ENCODE results near the gene OGFR. TPM values are rescaled to one million over a fixed set of nuclear protein-coding genes. Genes with fewer than 3 reads are reported as not detected.
A peak's percentile ranks its signal among the peaks of the same experiment; 100 is the strongest.

Gene OGFR
- total and polyA plus RNA-seq, 2 donors (not counting 1 experiment from before 2014, with no cell fraction given) = 71.7 to 102 TPM

- H3K36me3 ChIP-seq (replicated peaks in 1 of 2; ENCODE audit: control extremely low read depth in 1 of 2, control insufficient read depth in 1 of 2, extremely low read depth in 1 of 2, insufficient read depth in 2 of 2, low read length in 1 of 2) = peaks cover 0 to 22% of the 10 kb centered on the region in 2 experiments
- WGBS (ENCODE audit: insufficient coverage) = 5% methylated on average over 53 of the region's 57 CpGs
- peaks cover 0 to 24% (median 0%) of the 10 kb centered on the region in 3 donors for H3K9me3 ChIP-seq (ENCODE audit: control extremely low read depth in 1 of 3, control insufficient read depth in 2 of 3, insufficient read depth in 1 of 3, low read length in 2 of 3)
- CTCF ChIA-PET = interaction anchor here (0.6 kb wide), 1 partner anchor 8 kb away, joined by 3 read pairs; no protein-coding TSS in a partner anchor
- DNase-seq = peak; percentile 48
- Mint-ChIP-seq H3K27me3 (peaks cover 17% of the 10 kb centered on the region), H3K4me3 (peak overlapping the region; percentile 81), H3K9me3 (ENCODE audit: insufficient read depth) (no peaks in the 10 kb centered on the region), H3K4me1 (peaks cover 14% of the 10 kb centered on the region), H3K27ac (peak overlapping the region; percentile 61)
- ATAC-seq (ENCODE audit: low read depth) = peak; percentile 13
- no peaks in the 10 kb centered on the region for H3K79me2 ChIP-seq (ENCODE audit: control insufficient read depth, insufficient read depth, low read length)
- peaks cover 12 to 13% of the 10 kb centered on the region in 2 donors for H3K4me1 ChIP-seq (ENCODE audit: control insufficient read depth in 2 of 2, insufficient read depth in 2 of 2, low read length in 2 of 2)
- intact Hi-C loops (cut with micrococcal nuclease) = no loop called here
- peak overlapping the region in 3 of 5 experiments; percentile 20 to 47 (median 28) for H3K4me3 ChIP-seq (ENCODE audit: control extremely low read depth in 1 of 5, extremely low read depth in 1 of 5, insufficient read depth in 1 of 5, low read depth in 2 of 5, low read length in 4 of 5)
- H3K27ac ChIP-seq (ENCODE audit: low read length in 2 of 2) = no peak overlapping the region
- TF ChIP-seq CTCF (IDR thresholded peaks at IDR 0.05) (no peak), EZH2 (IDR thresholded peaks at IDR 0.05; ENCODE audit: borderline replicate concordance, insufficient read depth, low read depth, low read length, poor library complexity, severe bottlenecking) (peak; percentile 51)
- H4K20me1 ChIP-seq (ENCODE audit: control insufficient read depth, insufficient read depth, low read length, poor library complexity, severe bottlenecking) = peaks cover 47% of the 10 kb centered on the region
- peak overlapping the region; percentile 32 for H3K9ac ChIP-seq (ENCODE audit: low read length)
- POLR2A ChIA-PET = interaction anchor here (1.7 kb wide), 1 partner anchor 8 kb away, joined by 4 read pairs; no protein-coding TSS in a partner anchor
- peak overlapping the region; percentile 73 for H3K4me2 ChIP-seq (replicated peaks; ENCODE audit: low read depth, low read length, poor library complexity, severe bottlenecking)
- peak overlapping the region; percentile 51 for H2AFZ ChIP-seq (ENCODE audit: insufficient read depth, low read depth, low read length, poor library complexity, severe bottlenecking)
- peaks cover 0 to 51% (median 30%) of the 10 kb centered on the region in 4 experiments for H3K27me3 ChIP-seq (replicated peaks in 1 of 4; ENCODE audit: control extremely low read depth in 1 of 4, control insufficient read depth in 3 of 4, insufficient read depth in 4 of 4, low read length in 3 of 4)
Observed at GRCh38 chr20:62816031-62816883, 11.6 kb downstream of the OGFR start.

Measured in B cell (primary cell).